Measurements from ENCODE around the gene GRM1. TPM values are rescaled to one million over a fixed set of nuclear protein-coding genes. Genes with fewer than 3 reads are reported as not detected.

Gene GRM1
- total and polyA plus RNA-seq, 2 donors (not counting 3 experiments of a cell fraction or from before 2014, with no cell fraction given): 0.07 TPM; not detected in 1

GRCh38 chr6:146305951-146306350, 277.1 kb downstream of the GRM1 start:
- Histone ChIP-seq H3K9me1 (replicated peaks; ENCODE audit: control insufficient read depth, extremely low read depth, insufficient read depth, low read length) (no peaks in the 10 kb centered on the region), H4K20me1 (replicated peaks; ENCODE audit: control insufficient read depth, extremely low read depth, insufficient read depth, low read length) (no peaks in the 10 kb centered on the region), H3K79me2 (ENCODE audit: control insufficient read depth, insufficient read depth, low read length) (no peaks in the 10 kb centered on the region), H3K4me1 (ENCODE audit: control insufficient read depth, extremely low read depth, insufficient read depth, low read length) (peaks cover 2% of the 10 kb centered on the region), H3K27me3 (ENCODE audit: control insufficient read depth in 2 of 2, insufficient read depth in 2 of 2, low read length in 2 of 2) (peaks cover 0 to 2% of the 10 kb centered on the region in 2 experiments), H3K36me3 (ENCODE audit: control insufficient read depth in 2 of 2, extremely low read depth in 1 of 2, insufficient read depth in 2 of 2, low read length in 2 of 2) (no peaks in the 10 kb centered on the region), H3K4me2 (ENCODE audit: insufficient read depth, low read length) (no peak overlapping the region), H2AFZ (ENCODE audit: low read depth, low read length) (no peak overlapping the region), H3K27ac (ENCODE audit: insufficient read depth, low read depth, low read length) (no peak overlapping the region), H3K4me3 (replicated peaks in 1 of 3; ENCODE audit: insufficient read depth in 1 of 3, low read depth in 1 of 3, low read length in 3 of 3) (no peak overlapping the region), H3K9me3 (replicated peaks; ENCODE audit: control insufficient read depth, insufficient read depth, low read length) (no peaks in the 10 kb centered on the region), H3K9ac (replicated peaks; ENCODE audit: extremely low read depth, insufficient read depth, low read length) (no peak overlapping the region)
- POLR2A ChIA-PET: no interaction called here
- intact Hi-C loops (cut with micrococcal nuclease): no loop called here
- no TSS peak for BruUV-seq (replicated peaks)
- TF ChIP-seq POLR2AphosphoS5 (IDR thresholded peaks at IDR 0.05; ENCODE audit: insufficient read depth, low read depth, low read length) (no peak), EZH2 (IDR thresholded peaks at IDR 0.05; ENCODE audit: borderline replicate concordance, low read depth, low read length, severe bottlenecking) (no peak), MYC (IDR thresholded peaks at IDR 0.05; ENCODE audit: low read depth, low read length) (no peak), MAX (IDR thresholded peaks at IDR 0.05; ENCODE audit: insufficient read depth, insufficient read length) (no peak), GATA2 (IDR thresholded peaks at IDR 0.05; ENCODE audit: insufficient read depth, insufficient read length, low read depth, low read length) (no peak), CTCF (IDR thresholded peaks at IDR 0.05; ENCODE audit: extremely low read depth in 1 of 2, insufficient read depth in 1 of 2, low read depth in 1 of 2, low read length in 2 of 2) (no peak), FOS (IDR thresholded peaks at IDR 0.05; ENCODE audit: borderline replicate concordance, insufficient read depth, low read length) (no peak), JUN (IDR thresholded peaks at IDR 0.05; ENCODE audit: borderline replicate concordance, insufficient read depth, insufficient read length, low read depth) (no peak), POLR2A (IDR thresholded peaks at IDR 0.05; ENCODE audit: low read depth, low read length) (no peak)
- FAIRE-seq (no peak), DNase-seq (ENCODE audit: low read depth, low spot score) (no peak)
- dilution Hi-C loops (cut with MboI; ENCODE audit: extremely low pct_ligation_motif_present, low sequenced_read_pairs): no loop called here
- CTCF ChIA-PET: no interaction called here

Data from endothelial cell of umbilical vein (primary cell).